IMR-90 (cell line): Measurements from ENCODE around the gene ASF1B. TPM values are rescaled to one million over a fixed set of nuclear protein-coding genes. Genes with fewer than 3 reads are reported as not detected.
A peak's percentile ranks its signal among the peaks of the same experiment; 100 is the strongest.

Experiments used
- ATAC-seq: fragments of 200-7000 bp; cut with Tn5 transposase; 2 replicates; pipeline ENCODE4 v1.9.1; 2020; ENCODE audit warnings: low read depth, mild to moderate bottlenecking, moderate library complexity
- BruUV-seq: library from RNA; stranded (reverse); fragments of 400-500 nt; replicated peaks from 2 replicates; lab custom pipeline; 2021; lab: Mats Ljungman, UMichigan
- CTCF ChIA-PET: fragments of 300-600 bp; formaldehyde crosslinking; extraction: SDS; loops from one replicate; lab custom pipeline; 2021; ENCODE audit warnings: antibody characterized with exemption; lab: Yijun Ruan, JAX
- POLR2A ChIA-PET: fragments of 300-600 bp; sonication (Branson Sonifier 250); formaldehyde crosslinking; loops from one replicate; lab custom pipeline; 2022; ENCODE audit warnings: antibody characterized with exemption; ENCODE audit not compliant: unreplicated experiment; lab: Charles Lee
- DNase-seq: peaks from one replicate; pipeline ENCODE4 v3.0.0; 2013
- H2AFZ ChIP-seq: replicated peaks from 2 replicates; pipeline ENCODE3; 2013; ENCODE audit warnings: low read length, mild to moderate bottlenecking; ENCODE audit not compliant: poor library complexity
- H2AK5ac ChIP-seq: 2 replicates; pipeline ENCODE4 v1.6.1; 2013; ENCODE audit warnings: low read depth, low read length, inconsistent platforms
- H2AK9ac ChIP-seq: replicated peaks from 2 replicates; pipeline ENCODE3; 2013; ENCODE audit warnings: mild to moderate bottlenecking, low read depth, low read length, moderate library complexity; ENCODE audit not compliant: poor library complexity
- H2BK120ac ChIP-seq: 2 replicates; pipeline ENCODE4 v1.6.1; 2013; ENCODE audit warnings: low read depth, low read length, inconsistent platforms
- H2BK15ac ChIP-seq: 3 replicates; pipeline ENCODE4 v1.6.1; 2013; ENCODE audit warnings: low read depth, low read length, inconsistent platforms
- H2BK20ac ChIP-seq: 2 replicates; pipeline ENCODE4 v1.6.1; 2013; ENCODE audit warnings: low read depth, mild to moderate bottlenecking, inconsistent platforms, low read length, moderate library complexity
- H2BK5ac ChIP-seq: 2 replicates; pipeline ENCODE4 v1.6.1; 2013; ENCODE audit warnings: mild to moderate bottlenecking, low read depth, low read length, inconsistent platforms; ENCODE audit not compliant: poor library complexity, severe bottlenecking
- H3K14ac ChIP-seq: replicated peaks from 2 replicates; pipeline ENCODE4 v1.6.1; 2013; ENCODE audit warnings: low read depth, low read length, inconsistent platforms
- H3K18ac ChIP-seq: 2 replicates; pipeline ENCODE4 v1.6.1; 2013; ENCODE audit warnings: low read depth, low read length, control low read depth
- H3K23ac ChIP-seq: 2 replicates; pipeline ENCODE4 v1.6.1; 2013; ENCODE audit warnings: low read depth, low read length, inconsistent platforms
- H3K27ac ChIP-seq: 2 replicates; pipeline ENCODE4 v1.5.1; 2013; ENCODE audit warnings: mild to moderate bottlenecking, control low read depth, low read length; ENCODE audit not compliant: insufficient read depth
- H3K27me3 ChIP-seq: 2 replicates; pipeline ENCODE4 v1.6.1; 2013; ENCODE audit warnings: low read length; ENCODE audit not compliant: control insufficient read depth, insufficient read depth
- H3K36me3 ChIP-seq: 2 replicates; pipeline ENCODE4 v1.6.1; 2013; ENCODE audit warnings: low read length, mixed read lengths; ENCODE audit not compliant: control insufficient read depth, insufficient read depth
- H3K4ac ChIP-seq: 2 replicates; pipeline ENCODE4 v1.6.1; 2013; ENCODE audit warnings: low read depth, low read length, inconsistent platforms
- H3K4me1 ChIP-seq: 2 replicates; pipeline ENCODE4 v1.6.1; 2013; ENCODE audit warnings: low read length, mixed read lengths; ENCODE audit not compliant: control insufficient read depth, insufficient read depth
- H3K4me2 ChIP-seq: 2 replicates; pipeline ENCODE4 v1.6.1; 2013; ENCODE audit warnings: low read depth, mild to moderate bottlenecking, control low read depth, low read length, moderate library complexity
- H3K4me3 ChIP-seq: 2 replicates; pipeline ENCODE4 v1.5.1; 2013; ENCODE audit warnings: low read depth, mild to moderate bottlenecking, control low read depth, low read length, moderate library complexity; ENCODE audit not compliant: insufficient read depth
- H3K56ac ChIP-seq: 2 replicates; pipeline ENCODE4 v1.6.1; 2013; ENCODE audit warnings: low read length, inconsistent platforms; ENCODE audit not compliant: insufficient read depth; ENCODE audit errors: extremely low read depth
- H3K79me1 ChIP-seq, 2 experiments: 2 replicates each; pipeline ENCODE4 v1.6.1; 2013; ENCODE audit warnings: low read length in 2 of 2, inconsistent platforms in 1 of 2, low read depth in 1 of 2
- H3K9ac ChIP-seq: 2 replicates; pipeline ENCODE4 v1.6.1; 2013; ENCODE audit warnings: low read depth, low read length, control low read depth
- H3K9me1 ChIP-seq: 2 replicates; pipeline ENCODE4 v1.6.1; 2013; ENCODE audit warnings: low read length, inconsistent platforms; ENCODE audit not compliant: insufficient read depth
- H3K9me3 ChIP-seq: 2 replicates; pipeline ENCODE4 v1.6.1; 2013; ENCODE audit warnings: low read length; ENCODE audit not compliant: control insufficient read depth, insufficient read depth
- H4K20me1 ChIP-seq: 2 replicates; pipeline ENCODE4 v1.6.1; 2013; ENCODE audit warnings: low read length, inconsistent platforms; ENCODE audit not compliant: insufficient read depth
- H4K5ac ChIP-seq: 2 replicates; pipeline ENCODE4 v1.6.1; 2013; ENCODE audit warnings: mild to moderate bottlenecking, low read depth, low read length, control low read depth
- H4K8ac ChIP-seq, 2 experiments: 2 replicates each; pipeline ENCODE4 v1.6.1; 2013; ENCODE audit warnings: low read depth in 2 of 2, low read length in 2 of 2, control low read depth in 1 of 2, inconsistent platforms in 1 of 2
- H4K91ac ChIP-seq: 2 replicates; pipeline ENCODE4 v1.6.1; 2013; ENCODE audit warnings: low read depth, low read length, inconsistent platforms; ENCODE audit not compliant: insufficient read depth
- CEBPB ChIP-seq: IDR thresholded peaks from 2 replicates; pipeline ENCODE4 v1.6.1; 2012; ENCODE audit warnings: low read depth, low read length, improper control_type of control experiment
- FOS ChIP-seq: fragments of 150-350 bp; IDR thresholded peaks from 2 replicates; pipeline ENCODE4 v1.6.1; 2016; ENCODE audit warnings: low read depth, low read length
- MAZ ChIP-seq: IDR thresholded peaks from 2 replicates; pipeline ENCODE4 v1.6.1; 2012; ENCODE audit warnings: low read depth, mild to moderate bottlenecking, low read length, improper control_type of control experiment, moderate library complexity, borderline replicate concordance
- MXI1 ChIP-seq: IDR thresholded peaks from 2 replicates; pipeline ENCODE4 v1.6.1; 2012; ENCODE audit warnings: low read depth, mild to moderate bottlenecking, low read length, moderate library complexity, borderline replicate concordance
- NFE2L2 ChIP-seq: fragments of 150-350 bp; IDR thresholded peaks from 2 replicates; pipeline ENCODE4 v1.6.1; 2016; ENCODE audit warnings: low read depth, mild to moderate bottlenecking, low read length
- WGBS, 2 experiments: methylation state at CpG; one replicate each; pipeline versions ENCODE4 v1.1.5 to v1.1.7; 2013; ENCODE audit warnings: missing lambda C conversion rate in 2 of 2; ENCODE audit not compliant: insufficient read length in 1 of 2; ENCODE audit errors: extremely low coverage in 2 of 2; 5-methylcytosine and 5-hydroxymethylcytosine counted together
- dilution Hi-C: fragments of 300-500 bp; cut with HindIII; formaldehyde crosslinking; loops from one replicate; pipeline ENCODE4 v1.14.3; 2018; ENCODE audit warnings: low sequenced_read_pairs; ENCODE audit not compliant: unreplicated experiment
- in situ Hi-C: fragments of 300-500 bp; cut with MboI; formaldehyde crosslinking; loops from 3 replicates; pipeline ENCODE4 v1.14.3; 2019; ENCODE audit warnings: low sequenced_read_pairs, inconsistent platforms, mixed read lengths
- intact Hi-C: fragments of 100-400 bp; cut with micrococcal nuclease; formaldehyde crosslinking; loops from 2 replicates; pipeline ENCODE4 v1.10.0; 2022
- polyA plus RNA-seq, 3 experiments: library from polyadenylated mRNA; depleted of rRNA; stranded (reverse); fragments of >200 nt; gene quantifications; 2 replicates each; pipeline ENCODE4 v1.2.3, GENCODE V29; 2012; ENCODE audit warnings: low replicate concordance in 1 of 3
- total RNA-seq: library from RNA; depleted of rRNA; stranded (reverse); fragments of >200 nt; gene quantifications from 2 replicates; pipeline ENCODE4 v1.2.3, GENCODE V29; 2012

The ASF1B gene
- total and polyA plus RNA-seq, 2 of the 4 experiments (the other 2 are of a cell fraction) = 10.4 to 12.1 TPM

DNA sequence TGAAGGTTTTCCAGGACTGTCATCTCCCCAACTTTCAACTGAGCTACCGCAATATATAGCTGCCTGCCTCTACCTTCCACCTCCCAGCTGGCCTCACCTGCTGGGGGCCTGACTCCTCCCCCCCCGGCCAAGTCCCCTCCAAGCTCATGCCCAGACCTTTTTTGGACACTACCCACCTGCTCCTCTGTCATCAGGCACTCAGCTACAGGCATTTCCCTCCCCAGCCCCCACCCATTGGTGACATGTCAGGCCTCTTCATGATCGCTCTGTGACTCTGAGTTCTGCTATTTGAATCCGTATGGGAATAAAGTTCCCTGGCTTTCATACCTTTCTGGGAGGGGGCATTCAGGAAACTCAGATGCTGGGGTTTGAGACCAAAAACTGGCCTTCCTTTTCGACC is 20.6 kb downstream of the ASF1B start:
- H3K4me2 ChIP-seq = no peak overlapping the region
- no peak overlapping the region for H4K91ac ChIP-seq
- H4K20me1 ChIP-seq = peaks cover 8% of the 10 kb centered on the region
- no peak overlapping the region for H2BK15ac ChIP-seq
- H3K23ac ChIP-seq = peak overlapping the region; percentile 91; the same call in 1 of the 2 replicates
- H2BK5ac ChIP-seq = no peak overlapping the region
- H3K56ac ChIP-seq = no peak overlapping the region
- no peak overlapping the region for H4K8ac ChIP-seq
- in situ Hi-C loops (no loop called here), dilution Hi-C loops (no loop called here), intact Hi-C loops (no loop called here)
- BruUV-seq = no TSS peak
- no peak overlapping the region for H3K4ac ChIP-seq
- 0 out of 2 replicates have a peak overlapping the region, but pooled peaks have one; percentile 32 for H2AK5ac ChIP-seq
- H3K9me1 ChIP-seq = peaks cover 17% of the 10 kb centered on the region; the same call in 1 of the 2 replicates
- H3K9me3 ChIP-seq = no peaks in the 10 kb centered on the region
- H3K36me3 ChIP-seq = no peaks in the 10 kb centered on the region
- H3K27ac ChIP-seq = no peak overlapping the region
- DNase-seq = no peak
- H3K4me3 ChIP-seq = no peak overlapping the region
- H2BK120ac ChIP-seq = no peak overlapping the region
- no peak overlapping the region for H3K14ac ChIP-seq
- no peak overlapping the region for H3K18ac ChIP-seq
- H3K79me1 ChIP-seq = peaks cover 10 to 73% of the 10 kb centered on the region in 2 experiments
- H3K9ac ChIP-seq = no peak overlapping the region
- no peak overlapping the region for H2AFZ ChIP-seq
- no peak for ATAC-seq
- TF ChIP-seq FOS = no peak
- no peak for TF ChIP-seq MXI1
- TF ChIP-seq CEBPB = no peak
- TF ChIP-seq NFE2L2 = no peak
- TF ChIP-seq MAZ = no peak
- H4K5ac ChIP-seq = no peak overlapping the region
- CTCF ChIA-PET = interaction anchor here (0.6 to 1.7 kb wide), 3 partner anchors 21 to 329 kb away, joined by 3 to 8 read pairs (median 3); partner anchors contain the start of genes ASF1B and MISP3
- POLR2A ChIA-PET = no interaction called here
- no CpG with 5 or more reads among the region's 5 CpGs for WGBS, 2 experiments
- no peak overlapping the region for H2BK20ac ChIP-seq
- H3K4me1 ChIP-seq = peaks cover 26% of the 10 kb centered on the region
- H2AK9ac ChIP-seq = no peak overlapping the region
- H3K27me3 ChIP-seq = no peaks in the 10 kb centered on the region
